Erythroblast (primary cell): Measurements from ENCODE around the gene CDC42BPA.
"Not testable (repeated sequence)": the region's sequence is repeated elsewhere in the genome, so short reads cannot be mapped to it uniquely, and the experiment has no call there.

Experiments
- DNase-seq, 2 experiments: peaks; one replicate each; lab custom pipeline; 2025; lab: John Stamatoyannopoulos, UW
- GATA1 ChIP-seq: IDR thresholded peaks from 2 replicates; pipeline ENCODE4 v1.6.1; 2011; ENCODE audit warnings: low read depth, mild to moderate bottlenecking, control low read depth, low read length, moderate library complexity
- POLR2A ChIP-seq: IDR thresholded peaks from 2 replicates; pipeline ENCODE4 v1.6.1; 2011; ENCODE audit warnings: mild to moderate bottlenecking, low read length

CDC42BPA gene, protein sequence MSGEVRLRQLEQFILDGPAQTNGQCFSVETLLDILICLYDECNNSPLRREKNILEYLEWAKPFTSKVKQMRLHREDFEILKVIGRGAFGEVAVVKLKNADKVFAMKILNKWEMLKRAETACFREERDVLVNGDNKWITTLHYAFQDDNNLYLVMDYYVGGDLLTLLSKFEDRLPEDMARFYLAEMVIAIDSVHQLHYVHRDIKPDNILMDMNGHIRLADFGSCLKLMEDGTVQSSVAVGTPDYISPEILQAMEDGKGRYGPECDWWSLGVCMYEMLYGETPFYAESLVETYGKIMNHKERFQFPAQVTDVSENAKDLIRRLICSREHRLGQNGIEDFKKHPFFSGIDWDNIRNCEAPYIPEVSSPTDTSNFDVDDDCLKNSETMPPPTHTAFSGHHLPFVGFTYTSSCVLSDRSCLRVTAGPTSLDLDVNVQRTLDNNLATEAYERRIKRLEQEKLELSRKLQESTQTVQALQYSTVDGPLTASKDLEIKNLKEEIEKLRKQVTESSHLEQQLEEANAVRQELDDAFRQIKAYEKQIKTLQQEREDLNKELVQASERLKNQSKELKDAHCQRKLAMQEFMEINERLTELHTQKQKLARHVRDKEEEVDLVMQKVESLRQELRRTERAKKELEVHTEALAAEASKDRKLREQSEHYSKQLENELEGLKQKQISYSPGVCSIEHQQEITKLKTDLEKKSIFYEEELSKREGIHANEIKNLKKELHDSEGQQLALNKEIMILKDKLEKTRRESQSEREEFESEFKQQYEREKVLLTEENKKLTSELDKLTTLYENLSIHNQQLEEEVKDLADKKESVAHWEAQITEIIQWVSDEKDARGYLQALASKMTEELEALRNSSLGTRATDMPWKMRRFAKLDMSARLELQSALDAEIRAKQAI (N-terminal part only)

DNA sequence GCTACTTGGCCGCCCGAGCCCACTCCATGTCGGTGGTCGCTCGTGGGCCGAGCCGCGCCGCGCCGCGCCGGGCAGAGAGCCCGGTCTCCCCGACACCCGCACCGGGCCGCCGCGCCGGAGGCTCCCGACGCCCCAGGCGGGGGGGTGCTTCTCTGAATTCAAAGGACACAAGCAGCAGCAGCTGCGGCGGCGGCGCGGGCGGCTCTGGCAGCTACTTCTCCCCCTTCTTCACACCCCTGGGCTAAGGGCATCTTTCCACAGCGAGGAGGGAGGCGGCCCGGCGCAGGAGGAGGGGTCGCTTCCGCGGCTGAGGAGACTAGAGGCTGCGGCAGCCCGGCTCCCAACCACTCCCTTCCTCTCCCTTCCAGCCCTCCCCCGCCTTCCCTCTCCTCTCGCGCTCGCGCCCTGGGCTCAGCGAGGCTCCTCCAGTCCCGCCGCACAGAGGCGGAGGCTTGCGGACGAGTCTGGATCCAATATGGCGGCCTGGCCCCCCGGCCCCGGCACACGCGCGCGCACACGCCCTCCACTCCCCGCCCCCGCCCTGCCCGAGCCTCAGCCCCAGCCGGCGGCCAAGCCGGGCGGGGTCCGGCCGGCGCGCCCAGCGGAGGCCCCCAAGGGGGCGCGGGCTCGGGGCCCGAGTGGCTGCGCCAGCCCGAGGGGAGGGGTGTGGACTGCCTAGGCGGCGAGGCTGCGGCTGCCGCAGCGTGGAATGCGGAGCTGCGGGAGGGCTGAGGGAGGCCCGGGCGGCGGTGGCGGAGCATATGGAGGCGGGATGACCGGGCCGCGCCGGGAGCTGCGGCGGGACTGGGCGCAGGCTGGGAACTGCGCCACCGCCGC lies at the start of gene CDC42BPA:
Gene CDC42BPA (minus strand): TSS at position 477 of the 837 bp plus-strand sequence. CDS start 1,310 bp downstream, outside the sequence.
- DNase-seq = peak; percentile 89 to 94
- TF ChIP-seq GATA1 = no peak
- peak; percentile 51 for TF ChIP-seq POLR2A

DNA sequence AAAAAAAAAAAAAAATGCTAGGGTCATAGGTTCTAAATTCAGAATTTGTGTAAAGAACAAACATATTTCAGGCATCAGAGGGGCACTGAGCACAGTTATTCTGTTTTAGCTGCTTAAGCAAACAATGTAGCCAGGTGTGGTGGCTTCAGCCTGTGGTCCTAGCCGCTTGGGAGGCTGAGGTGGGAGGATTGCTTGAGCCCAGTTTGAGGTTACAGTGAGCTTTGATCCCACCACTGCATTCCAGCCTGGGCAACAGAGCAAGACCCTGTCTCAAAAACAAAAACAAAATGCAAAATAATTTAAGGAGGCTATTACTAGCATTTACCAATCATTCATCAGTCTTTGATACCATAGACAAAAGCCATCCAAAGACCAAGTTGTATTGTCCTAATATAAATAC lies 49.7 kb upstream of the CDC42BPA start:
- no peak for DNase-seq
- TF ChIP-seq POLR2A (no peak), GATA1 (no peak)

GRCh38 chr1:227365473-227366431 lies 47.5 kb upstream of the CDC42BPA start:
- DNase-seq = no peak
- TF ChIP-seq GATA1 = no peak
- no peak for TF ChIP-seq POLR2A

DNA sequence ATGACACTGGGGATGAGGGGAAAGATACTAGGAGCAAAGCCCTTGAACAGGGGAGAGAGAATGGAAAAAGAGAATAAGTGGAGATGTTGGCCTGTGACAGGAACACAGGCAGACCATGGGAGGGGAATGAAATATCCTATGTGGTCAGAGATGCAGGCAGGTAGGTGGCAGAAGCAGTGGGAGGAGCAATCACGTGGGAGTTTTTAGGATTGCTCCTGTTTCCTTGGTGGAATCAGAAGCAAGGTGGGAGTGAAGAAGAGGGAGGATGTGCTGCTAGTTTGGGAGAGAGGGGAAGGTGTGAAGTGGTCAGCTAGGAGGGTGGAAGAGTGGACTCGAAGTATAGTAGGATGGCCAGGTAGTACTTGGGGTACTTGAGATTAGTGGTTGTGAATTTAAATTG lies 46.4 kb upstream of the CDC42BPA start:
- no peak for DNase-seq
- no peak for TF ChIP-seq GATA1
- no peak for TF ChIP-seq POLR2A

- TF ChIP-seq POLR2A = no peak
- no peak for TF ChIP-seq GATA1
- DNase-seq = no peak
Observed at GRCh38 chr1:227363825-227364224, 45.5 kb upstream of the CDC42BPA start.

GRCh38 chr1:227362039-227362438 lies 43.7 kb upstream of the CDC42BPA start:
- TF ChIP-seq POLR2A (no peak), GATA1 (no peak)
- DNase-seq = no peak

GRCh38 chr1:227357927-227358302 lies 39.6 kb upstream of the CDC42BPA start:
- TF ChIP-seq POLR2A (no peak), GATA1 (no peak)
- peak in 1 of 2 experiments; percentile 12 for DNase-seq

DNA sequence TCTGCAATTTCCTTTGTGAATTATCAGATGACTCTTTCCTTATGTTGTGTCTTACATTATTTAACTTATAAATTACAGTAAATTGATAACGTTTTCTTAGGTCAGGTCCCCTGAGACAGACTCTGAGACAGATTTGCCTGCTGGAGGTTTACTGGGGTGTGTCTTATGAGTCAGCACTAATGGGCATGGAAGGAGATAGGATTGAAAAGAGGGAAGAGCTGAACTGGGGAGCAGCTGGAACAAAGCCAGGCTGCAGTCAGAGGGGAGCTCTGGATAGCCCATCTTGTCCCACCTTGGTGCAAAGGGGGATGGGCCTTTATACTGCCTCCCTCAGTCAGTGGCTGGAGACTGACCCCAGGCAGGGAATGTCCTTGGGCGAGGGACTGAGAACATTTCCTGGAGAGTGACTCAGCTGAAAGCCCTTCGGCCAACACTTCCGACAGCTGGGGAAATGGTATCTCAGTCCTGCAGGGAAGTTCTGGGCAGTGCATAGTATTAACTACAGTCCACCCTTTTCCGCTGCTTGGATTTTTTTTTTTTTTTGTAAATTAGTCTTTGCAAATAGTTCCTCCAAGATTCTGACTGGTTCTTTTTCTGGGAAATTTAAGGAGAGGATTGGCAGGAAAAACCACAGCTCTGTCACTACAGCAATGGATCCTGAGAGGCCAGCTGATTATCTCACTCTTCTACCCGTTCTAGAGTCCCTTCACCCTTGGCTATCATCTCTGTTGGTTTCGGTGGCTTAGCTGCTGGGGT lies 39.1 kb upstream of the CDC42BPA start:
- DNase-seq = peak; percentile 59 to 60
- no peak for TF ChIP-seq POLR2A
- TF ChIP-seq GATA1 = no peak

- TF ChIP-seq POLR2A (no peak), GATA1 (no peak)
- no peak for DNase-seq
Observed at GRCh38 chr1:227356620-227357146, 38.4 kb upstream of the CDC42BPA start.

DNA sequence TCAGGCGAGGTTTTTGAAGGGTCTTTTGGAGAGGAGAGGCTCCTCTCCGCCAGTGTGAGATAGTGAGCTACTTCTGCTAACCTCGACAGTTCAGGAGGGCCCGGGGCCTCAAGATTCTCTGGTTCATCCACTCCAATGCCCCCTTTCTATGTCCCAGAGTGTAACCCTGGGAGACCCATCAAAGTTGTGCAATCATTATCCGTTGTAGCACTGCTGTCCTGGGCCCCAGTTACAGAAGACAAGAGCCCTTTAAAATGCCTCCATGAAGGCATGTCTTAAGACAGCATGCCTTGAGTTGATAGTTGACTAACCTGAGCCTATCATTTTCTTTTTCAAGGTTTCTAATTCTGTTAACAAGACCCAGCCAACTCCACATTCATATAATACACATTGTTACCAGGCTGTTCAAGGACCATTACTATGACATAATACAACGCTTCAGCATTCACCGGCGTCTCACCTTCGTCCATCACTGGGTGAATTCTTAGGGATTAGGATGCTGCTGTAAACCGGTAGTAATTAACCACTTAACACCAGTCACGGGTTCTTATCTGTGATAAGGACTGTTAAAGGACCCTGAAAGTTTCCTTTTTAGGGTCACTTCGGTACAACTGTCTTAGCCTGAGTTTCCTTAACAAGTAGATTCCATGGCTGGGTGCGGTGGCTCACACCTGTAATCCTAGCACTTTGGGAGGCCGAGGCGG lies 37.4 kb upstream of the CDC42BPA start:
- no peak for DNase-seq
- no peak for TF ChIP-seq POLR2A
- no peak for TF ChIP-seq GATA1

- TF ChIP-seq POLR2A (no peak), GATA1 (no peak)
- no peak for DNase-seq
Observed at GRCh38 chr1:227353186-227353585, 34.9 kb upstream of the CDC42BPA start.

- not testable (repeated sequence) for DNase-seq
Observed at GRCh38 chr1:227352164-227352563, 33.9 kb upstream of the CDC42BPA start.
